Adrenal gland (tissue), 5 donors: ENCODE results near the gene RFX1.

Experiments used
- CTCF ChIP-seq, 6 experiments: fragments of 450-650 bp in 4 of 6; fragments of 200-600 bp in 2 of 6; sonication (generic) in 1 of 6; IDR thresholded peaks; 1 replicate in 5 of 6; 2 replicates in 1 of 6; pipeline versions ENCODE4 v1.5.1 to v1.8.0; 2016 to 2021; ENCODE audit warnings: antibody characterized with exemption in 6 of 6, mild to moderate bottlenecking in 2 of 6, moderate library complexity in 1 of 6
- POLR2A ChIP-seq, 2 donors: fragments of 450-650 bp; IDR thresholded peaks; one replicate each; pipeline ENCODE4 v1.6.1; 2017; ENCODE audit warnings: antibody characterized with exemption in 2 of 2, mild to moderate bottlenecking in 2 of 2, moderate library complexity in 1 of 2
- donor health status: DM: no; HTN: no; CAD: no.

- TF ChIP-seq POLR2A (IDR thresholded peaks at IDR 0.05) (no peak), CTCF (IDR thresholded peaks at IDR 0.05) (no peak)
Observed at GRCh38 chr19:14030997-14031718, 25.0 kb upstream of the RFX1 start.
